HepG2 (cell line): ENCODE data around the gene RAB1B. TPM values are rescaled to one million over a fixed set of nuclear protein-coding genes. Genes with fewer than 3 reads are reported as not detected.

Experiments
- ARHGAP35 ChIP-seq: sonication (generic); formaldehyde crosslinking; IDR thresholded peaks from 2 replicates; pipeline ENCODE4 v1.9.0; 2022; ENCODE audit warnings: mild to moderate bottlenecking, inconsistent platforms, moderate library complexity, missing genetic modification reagents, borderline replicate concordance
- FOXJ3 ChIP-seq: sonication (generic); formaldehyde crosslinking; IDR thresholded peaks from 2 replicates; pipeline ENCODE4 v1.4.0; 2020; ENCODE audit warnings: missing genetic modification reagents, mild to moderate bottlenecking, borderline replicate concordance
- RCOR2 ChIP-seq: IDR thresholded peaks from 2 replicates; pipeline ENCODE4 v1.6.1; 2016; ENCODE audit warnings: missing biosample characterization, missing genetic modification reagents
- RFX5 ChIP-seq: IDR thresholded peaks from 2 replicates; pipeline ENCODE4 v1.6.1; 2011; ENCODE audit warnings: low read depth, low read length, improper control_type of control experiment
- ZNF17 ChIP-seq: sonication (generic); formaldehyde crosslinking; IDR thresholded peaks from 2 replicates; pipeline ENCODE4 v1.5.0; 2020; ENCODE audit warnings: mild to moderate bottlenecking, missing genetic modification reagents
- ZNF274 ChIP-seq: sonication (generic); formaldehyde crosslinking; IDR thresholded peaks from 2 replicates; pipeline ENCODE4 v1.5.1; 2020; ENCODE audit warnings: mild to moderate bottlenecking, missing genetic modification reagents
- ZNF451 ChIP-seq: sonication (generic); formaldehyde crosslinking; IDR thresholded peaks from 2 replicates; pipeline ENCODE4 v1.5.0; 2020; ENCODE audit warnings: mild to moderate bottlenecking, missing genetic modification reagents
- ZNF546 ChIP-seq: sonication (generic); formaldehyde crosslinking; conservative IDR thresholded peaks from 2 replicates; pipeline ENCODE4 v1.8.1; 2023; ENCODE audit warnings: mild to moderate bottlenecking, missing genetic modification reagents
- polyA plus RNA-seq, 8 experiments: library from polyadenylated mRNA; depleted of rRNA in 3 of 8; stranded (reverse) in 7 of 8; unstranded in 1 of 8; fragments of >200 nt; fragmentation: Illumina TruSeq in 4 of 8; extraction: Trizol in 4 of 8; gene quantifications; 2 replicates each; pipeline versions ENCODE4 v1.2.1 to v1.2.3, GENCODE V29; 2011 to 2016; ENCODE audit warnings: low read depth in 4 of 8, missing spikeins in 1 of 8, mixed read lengths in 1 of 8; ENCODE audit not compliant: insufficient read depth in 1 of 8
- total RNA-seq, 5 experiments: library from RNA; depleted of rRNA; stranded (reverse); fragments of >200 nt; fragmentation: Illumina TruSeq; extraction: Trizol; gene quantifications; 2 replicates each; pipeline ENCODE4 v1.2.3, GENCODE V29; 2016; ENCODE audit warnings: low read depth in 1 of 5
- TF ChIP-seq, protein P1 (sequence below): sonication (generic); formaldehyde crosslinking; IDR thresholded peaks from 2 replicates; pipeline ENCODE4 v1.4.0; 2020; ENCODE audit warnings: missing genetic modification reagents; ENCODE audit errors: not compliant biosample characterization
- TF ChIP-seq, protein P2 (sequence below): IDR thresholded peaks from 2 replicates; pipeline ENCODE4 v1.6.1; 2016; ENCODE audit warnings: low read depth
- TF ChIP-seq, protein P3 (sequence below): IDR thresholded peaks from 2 replicates; pipeline ENCODE4 v1.6.1; 2016; ENCODE audit warnings: low read depth, missing genetic modification reagents, missing compliant biosample characterization
- TF ChIP-seq, protein P4 (sequence below): sonication (generic); formaldehyde crosslinking; IDR thresholded peaks from 2 replicates; pipeline ENCODE4 v1.4.0; 2020; ENCODE audit warnings: missing genetic modification reagents, borderline replicate concordance
- TF ChIP-seq, protein P5 (sequence below): IDR thresholded peaks from 2 replicates; pipeline ENCODE4 v1.6.1; 2016; ENCODE audit warnings: control low read depth

The RAB1B gene
- total and polyA plus RNA-seq, 2 of the 13 experiments (the other 11 are each of a cell fraction or from before 2014, with no cell fraction given), result 77.9 to 87.9 TPM

DNA sequence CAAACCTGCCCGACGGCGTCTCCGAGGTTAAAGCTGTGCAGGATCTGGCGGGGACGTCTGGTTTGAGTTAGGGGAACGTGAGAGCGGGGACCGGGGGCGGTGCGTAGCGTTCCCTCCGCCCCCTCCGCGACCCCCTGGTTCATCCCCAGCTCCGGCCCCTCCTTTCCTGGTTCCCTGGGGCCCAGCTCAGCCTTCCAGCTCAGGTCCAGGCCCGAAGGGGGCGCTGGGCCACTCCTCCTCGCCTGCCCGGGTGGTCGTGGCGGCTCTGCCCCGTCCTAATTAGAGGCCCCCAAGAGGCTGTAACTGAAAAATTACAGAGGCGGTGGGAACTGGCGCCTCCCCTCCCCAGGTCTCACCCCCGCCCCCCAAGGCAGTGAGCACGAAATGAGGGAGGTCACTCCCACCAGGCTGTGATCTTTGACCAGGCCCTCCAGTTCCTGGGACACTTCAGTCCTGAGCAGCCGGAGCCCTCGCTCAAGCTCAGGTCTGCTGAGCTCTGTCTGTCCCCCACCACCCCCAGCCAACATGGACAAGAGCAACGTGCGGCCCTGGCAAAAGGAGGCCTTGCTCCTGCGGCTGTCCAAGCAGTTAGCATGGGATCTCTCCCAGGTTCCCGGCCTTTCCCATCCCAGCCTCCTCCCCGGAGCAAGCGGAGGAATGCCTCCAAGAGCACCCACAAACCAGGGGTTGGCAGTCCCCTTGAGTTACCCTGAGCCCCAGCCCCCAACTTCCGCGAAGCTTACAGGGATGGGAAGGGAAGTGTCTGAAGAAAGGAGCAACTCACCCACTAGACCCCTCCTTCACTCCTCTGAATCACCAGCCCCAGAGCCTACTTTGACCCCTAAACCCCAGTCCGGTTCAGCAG, 45.1 kb downstream of the RAB1B start (continued):
- TF ChIP-seq, protein P1, sequence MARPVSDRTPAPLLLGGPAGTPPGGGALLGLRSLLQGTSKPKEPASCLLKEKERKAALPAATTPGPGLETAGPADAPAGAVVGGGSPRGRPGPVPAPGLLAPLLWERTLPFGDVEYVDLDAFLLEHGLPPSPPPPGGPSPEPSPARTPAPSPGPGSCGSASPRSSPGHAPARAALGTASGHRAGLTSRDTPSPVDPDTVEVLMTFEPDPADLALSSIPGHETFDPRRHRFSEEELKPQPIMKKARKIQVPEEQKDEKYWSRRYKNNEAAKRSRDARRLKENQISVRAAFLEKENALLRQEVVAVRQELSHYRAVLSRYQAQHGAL (CRISPR knock-in tag), result no peak
- TF ChIP-seq, protein P2, sequence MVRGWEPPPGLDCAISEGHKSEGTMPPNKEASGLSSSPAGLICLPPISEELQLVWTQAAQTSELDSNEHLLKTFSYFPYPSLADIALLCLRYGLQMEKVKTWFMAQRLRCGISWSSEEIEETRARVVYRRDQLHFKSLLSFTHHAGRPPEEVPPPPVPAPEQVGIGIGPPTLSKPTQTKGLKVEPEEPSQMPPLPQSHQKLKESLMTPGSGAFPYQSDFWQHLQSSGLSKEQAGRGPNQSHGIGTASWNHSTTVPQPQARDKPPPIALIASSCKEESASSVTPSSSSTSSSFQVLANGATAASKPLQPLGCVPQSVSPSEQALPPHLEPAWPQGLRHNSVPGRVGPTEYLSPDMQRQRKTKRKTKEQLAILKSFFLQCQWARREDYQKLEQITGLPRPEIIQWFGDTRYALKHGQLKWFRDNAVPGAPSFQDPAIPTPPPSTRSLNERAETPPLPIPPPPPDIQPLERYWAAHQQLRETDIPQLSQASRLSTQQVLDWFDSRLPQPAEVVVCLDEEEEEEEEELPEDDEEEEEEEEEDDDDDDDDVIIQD, result 0 out of 2 replicates have a peak, but pooled peaks have one; percentile 12
- TF ChIP-seq FOXJ3 (CRISPR knock-in tag) (no peak), ARHGAP35 (CRISPR knock-in tag) (no peak), RCOR2 (CRISPR knock-in tag) (no peak), RFX5 (no peak), ZNF17 (CRISPR knock-in tag) (no peak), ZNF274 (CRISPR knock-in tag) (no peak), ZNF451 (CRISPR knock-in tag) (no peak; the same call in 1 of the 2 replicates), ZNF546 (CRISPR knock-in tag) (no peak)
- TF ChIP-seq, protein P3, sequence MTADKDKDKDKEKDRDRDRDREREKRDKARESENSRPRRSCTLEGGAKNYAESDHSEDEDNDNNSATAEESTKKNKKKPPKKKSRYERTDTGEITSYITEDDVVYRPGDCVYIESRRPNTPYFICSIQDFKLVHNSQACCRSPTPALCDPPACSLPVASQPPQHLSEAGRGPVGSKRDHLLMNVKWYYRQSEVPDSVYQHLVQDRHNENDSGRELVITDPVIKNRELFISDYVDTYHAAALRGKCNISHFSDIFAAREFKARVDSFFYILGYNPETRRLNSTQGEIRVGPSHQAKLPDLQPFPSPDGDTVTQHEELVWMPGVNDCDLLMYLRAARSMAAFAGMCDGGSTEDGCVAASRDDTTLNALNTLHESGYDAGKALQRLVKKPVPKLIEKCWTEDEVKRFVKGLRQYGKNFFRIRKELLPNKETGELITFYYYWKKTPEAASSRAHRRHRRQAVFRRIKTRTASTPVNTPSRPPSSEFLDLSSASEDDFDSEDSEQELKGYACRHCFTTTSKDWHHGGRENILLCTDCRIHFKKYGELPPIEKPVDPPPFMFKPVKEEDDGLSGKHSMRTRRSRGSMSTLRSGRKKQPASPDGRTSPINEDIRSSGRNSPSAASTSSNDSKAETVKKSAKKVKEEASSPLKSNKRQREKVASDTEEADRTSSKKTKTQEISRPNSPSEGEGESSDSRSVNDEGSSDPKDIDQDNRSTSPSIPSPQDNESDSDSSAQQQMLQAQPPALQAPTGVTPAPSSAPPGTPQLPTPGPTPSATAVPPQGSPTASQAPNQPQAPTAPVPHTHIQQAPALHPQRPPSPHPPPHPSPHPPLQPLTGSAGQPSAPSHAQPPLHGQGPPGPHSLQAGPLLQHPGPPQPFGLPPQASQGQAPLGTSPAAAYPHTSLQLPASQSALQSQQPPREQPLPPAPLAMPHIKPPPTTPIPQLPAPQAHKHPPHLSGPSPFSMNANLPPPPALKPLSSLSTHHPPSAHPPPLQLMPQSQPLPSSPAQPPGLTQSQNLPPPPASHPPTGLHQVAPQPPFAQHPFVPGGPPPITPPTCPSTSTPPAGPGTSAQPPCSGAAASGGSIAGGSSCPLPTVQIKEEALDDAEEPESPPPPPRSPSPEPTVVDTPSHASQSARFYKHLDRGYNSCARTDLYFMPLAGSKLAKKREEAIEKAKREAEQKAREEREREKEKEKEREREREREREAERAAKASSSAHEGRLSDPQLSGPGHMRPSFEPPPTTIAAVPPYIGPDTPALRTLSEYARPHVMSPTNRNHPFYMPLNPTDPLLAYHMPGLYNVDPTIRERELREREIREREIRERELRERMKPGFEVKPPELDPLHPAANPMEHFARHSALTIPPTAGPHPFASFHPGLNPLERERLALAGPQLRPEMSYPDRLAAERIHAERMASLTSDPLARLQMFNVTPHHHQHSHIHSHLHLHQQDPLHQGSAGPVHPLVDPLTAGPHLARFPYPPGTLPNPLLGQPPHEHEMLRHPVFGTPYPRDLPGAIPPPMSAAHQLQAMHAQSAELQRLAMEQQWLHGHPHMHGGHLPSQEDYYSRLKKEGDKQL (CRISPR knock-in tag), result no peak
- TF ChIP-seq, protein P4, sequence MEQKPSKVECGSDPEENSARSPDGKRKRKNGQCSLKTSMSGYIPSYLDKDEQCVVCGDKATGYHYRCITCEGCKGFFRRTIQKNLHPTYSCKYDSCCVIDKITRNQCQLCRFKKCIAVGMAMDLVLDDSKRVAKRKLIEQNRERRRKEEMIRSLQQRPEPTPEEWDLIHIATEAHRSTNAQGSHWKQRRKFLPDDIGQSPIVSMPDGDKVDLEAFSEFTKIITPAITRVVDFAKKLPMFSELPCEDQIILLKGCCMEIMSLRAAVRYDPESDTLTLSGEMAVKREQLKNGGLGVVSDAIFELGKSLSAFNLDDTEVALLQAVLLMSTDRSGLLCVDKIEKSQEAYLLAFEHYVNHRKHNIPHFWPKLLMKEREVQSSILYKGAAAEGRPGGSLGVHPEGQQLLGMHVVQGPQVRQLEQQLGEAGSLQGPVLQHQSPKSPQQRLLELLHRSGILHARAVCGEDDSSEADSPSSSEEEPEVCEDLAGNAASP (CRISPR knock-in tag), result 0 out of 2 replicates have a peak, but pooled peaks have one; percentile 21
- TF ChIP-seq, protein P5, sequence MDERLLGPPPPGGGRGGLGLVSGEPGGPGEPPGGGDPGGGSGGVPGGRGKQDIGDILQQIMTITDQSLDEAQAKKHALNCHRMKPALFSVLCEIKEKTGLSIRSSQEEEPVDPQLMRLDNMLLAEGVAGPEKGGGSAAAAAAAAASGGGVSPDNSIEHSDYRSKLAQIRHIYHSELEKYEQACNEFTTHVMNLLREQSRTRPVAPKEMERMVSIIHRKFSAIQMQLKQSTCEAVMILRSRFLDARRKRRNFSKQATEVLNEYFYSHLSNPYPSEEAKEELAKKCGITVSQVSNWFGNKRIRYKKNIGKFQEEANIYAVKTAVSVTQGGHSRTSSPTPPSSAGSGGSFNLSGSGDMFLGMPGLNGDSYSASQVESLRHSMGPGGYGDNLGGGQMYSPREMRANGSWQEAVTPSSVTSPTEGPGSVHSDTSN, result no peak
